Measurements from ENCODE around the gene ANO2.

Gene ANO2

GRCh38 chr12:5623411-5623810 lies 321.6 kb downstream of the ANO2 start:
- DNase-seq (ENCODE audit: low read depth) = no peak

GRCh38 chr12:5622280-5622679 lies 322.8 kb downstream of the ANO2 start:
- no peak for DNase-seq (ENCODE audit: low read depth)

GRCh38 chr12:5621329-5621728 lies 323.7 kb downstream of the ANO2 start:
- no peak for DNase-seq (ENCODE audit: low read depth)

GRCh38 chr12:5620896-5621295 lies 324.2 kb downstream of the ANO2 start:
- DNase-seq (ENCODE audit: low read depth) = no peak

GRCh38 chr12:5619628-5620027 lies 325.4 kb downstream of the ANO2 start:
- no peak for DNase-seq (ENCODE audit: low read depth)

GRCh38 chr12:5616854-5617253 lies 328.2 kb downstream of the ANO2 start:
- DNase-seq (ENCODE audit: low read depth) = no peak

GRCh38 chr12:5615760-5616159 lies 329.3 kb downstream of the ANO2 start:
- no peak for DNase-seq (ENCODE audit: low read depth)

- no peak for DNase-seq (ENCODE audit: low read depth)
Measured at GRCh38 chr12:5614256-5614655, 330.8 kb downstream of the ANO2 start.

- no peak for DNase-seq (ENCODE audit: low read depth)
Measured at GRCh38 chr12:5612556-5613410, 332.3 kb downstream of the ANO2 start.

GRCh38 chr12:5611162-5611561 lies 333.9 kb downstream of the ANO2 start:
- no peak for DNase-seq (ENCODE audit: low read depth)

GRCh38 chr12:5599378-5599777 lies 345.7 kb downstream of the ANO2 start:
- DNase-seq (ENCODE audit: low read depth) = no peak

GRCh38 chr12:5593998-5594397 lies 351.1 kb downstream of the ANO2 start:
- no peak for DNase-seq (ENCODE audit: low read depth)

- DNase-seq (ENCODE audit: low read depth) = no peak
Measured at GRCh38 chr12:5593086-5593485, 352.0 kb downstream of the ANO2 start.

- no peak for DNase-seq (ENCODE audit: low read depth)
Measured at GRCh38 chr12:5592310-5592709, 352.7 kb downstream of the ANO2 start.

- DNase-seq (ENCODE audit: low read depth) = no peak
Measured at GRCh38 chr12:5590316-5590715, 354.7 kb downstream of the ANO2 start.

GRCh38 chr12:5589054-5589453 lies 356.0 kb downstream of the ANO2 start:
- DNase-seq (ENCODE audit: low read depth) = no peak

GRCh38 chr12:5588591-5588990 lies 356.5 kb downstream of the ANO2 start:
- no peak for DNase-seq (ENCODE audit: low read depth)

- no peak for DNase-seq (ENCODE audit: low read depth)
Measured at GRCh38 chr12:5588176-5588575, 356.9 kb downstream of the ANO2 start.

- no peak for DNase-seq (ENCODE audit: low read depth)
Measured at GRCh38 chr12:5587711-5588121, 357.3 kb downstream of the ANO2 start.

- no peak for DNase-seq (ENCODE audit: low read depth)
Measured at GRCh38 chr12:5586201-5586600, 358.9 kb downstream of the ANO2 start.

GRCh38 chr12:5585178-5585577 lies 359.9 kb downstream of the ANO2 start:
- DNase-seq (ENCODE audit: low read depth) = no peak

- no peak for DNase-seq (ENCODE audit: low read depth)
Measured at GRCh38 chr12:5584412-5585175, 360.5 kb downstream of the ANO2 start.

- DNase-seq (ENCODE audit: low read depth) = no peak
Measured at GRCh38 chr12:5582541-5582940, 362.5 kb downstream of the ANO2 start.

All from T follicular helper cell (primary cell).